OCI-M2 (cell line): ENCODE results near the gene GPR137B.
"Not testable (repeated sequence)": the region's sequence is repeated elsewhere in the genome, so short reads cannot be mapped to it uniquely, and the experiment has no call there.

Experiments used
- DNase-seq: peaks from one replicate; lab custom pipeline; 2025; ENCODE audit not compliant: unreplicated experiment; lab: John Stamatoyannopoulos, UW

The GPR137B gene

DNA sequence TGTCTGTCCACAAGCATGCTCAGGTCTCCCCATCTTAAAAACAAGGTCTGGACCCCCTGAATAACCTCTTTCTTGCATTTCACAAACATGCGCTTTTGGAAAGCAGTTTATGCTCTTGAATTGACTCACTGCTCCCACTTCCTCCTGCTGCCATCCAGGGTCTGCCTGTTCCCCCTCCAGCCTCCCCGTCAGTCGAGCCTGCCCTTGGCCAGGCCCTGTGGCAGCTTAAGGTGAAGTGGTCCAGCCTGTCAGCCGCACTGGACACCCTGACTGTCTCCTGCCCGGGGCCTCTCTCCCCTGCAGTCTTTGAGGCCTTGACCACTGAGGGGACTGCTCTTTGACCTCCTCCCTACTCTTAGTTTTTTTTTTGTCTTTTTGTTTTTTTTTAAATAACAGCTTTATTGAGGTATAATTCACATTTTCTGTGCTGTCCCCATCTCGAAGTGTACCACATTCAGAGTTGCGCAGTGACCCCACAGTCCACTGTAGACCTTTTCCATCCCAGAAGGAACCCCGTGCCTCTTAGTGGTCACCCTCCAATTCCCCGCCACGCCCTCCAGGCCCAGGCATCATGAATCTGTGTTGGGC, 18.3 kb downstream of the GPR137B start:
- DNase-seq = no peak

DNA sequence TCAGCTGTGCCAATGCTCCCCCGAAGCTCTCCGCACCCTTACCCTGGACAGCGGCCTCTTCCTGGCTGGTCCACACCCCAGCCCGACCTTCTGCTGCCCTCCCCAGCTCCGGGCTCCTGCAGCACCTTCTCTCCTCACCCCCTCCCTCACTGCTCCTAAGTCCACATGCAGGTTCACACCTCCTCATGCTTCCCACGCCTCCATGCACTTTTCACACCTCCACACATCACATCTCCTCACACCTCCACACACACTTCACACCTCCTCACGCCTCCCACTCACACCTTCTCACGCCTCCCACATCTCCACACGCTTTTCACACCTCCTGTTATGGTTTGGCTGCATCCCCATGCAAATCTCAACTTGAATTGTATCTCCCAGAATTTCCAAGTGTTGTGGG, 18.9 kb downstream of the GPR137B start:
- DNase-seq = no peak

DNA sequence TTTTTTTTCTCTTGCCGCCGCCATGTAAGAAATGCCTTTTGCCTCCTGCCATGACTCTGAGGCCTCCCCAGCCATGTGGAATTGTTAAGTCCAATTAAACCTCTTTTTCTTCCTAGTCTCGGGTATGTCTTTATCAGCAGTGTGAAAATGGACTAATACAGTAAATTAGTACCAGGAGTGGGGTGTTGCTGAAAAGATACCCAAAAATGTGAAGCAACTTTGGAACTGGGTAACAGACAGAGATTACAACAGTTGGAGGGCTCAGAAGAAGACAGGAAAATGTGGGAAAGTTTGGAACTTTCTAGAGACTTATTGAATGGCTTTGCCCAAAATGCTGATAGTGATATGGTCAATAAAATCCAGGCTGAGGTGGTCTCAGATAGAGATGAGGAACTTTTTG, 19.4 kb downstream of the GPR137B start:
- DNase-seq = not testable (repeated sequence)

DNA sequence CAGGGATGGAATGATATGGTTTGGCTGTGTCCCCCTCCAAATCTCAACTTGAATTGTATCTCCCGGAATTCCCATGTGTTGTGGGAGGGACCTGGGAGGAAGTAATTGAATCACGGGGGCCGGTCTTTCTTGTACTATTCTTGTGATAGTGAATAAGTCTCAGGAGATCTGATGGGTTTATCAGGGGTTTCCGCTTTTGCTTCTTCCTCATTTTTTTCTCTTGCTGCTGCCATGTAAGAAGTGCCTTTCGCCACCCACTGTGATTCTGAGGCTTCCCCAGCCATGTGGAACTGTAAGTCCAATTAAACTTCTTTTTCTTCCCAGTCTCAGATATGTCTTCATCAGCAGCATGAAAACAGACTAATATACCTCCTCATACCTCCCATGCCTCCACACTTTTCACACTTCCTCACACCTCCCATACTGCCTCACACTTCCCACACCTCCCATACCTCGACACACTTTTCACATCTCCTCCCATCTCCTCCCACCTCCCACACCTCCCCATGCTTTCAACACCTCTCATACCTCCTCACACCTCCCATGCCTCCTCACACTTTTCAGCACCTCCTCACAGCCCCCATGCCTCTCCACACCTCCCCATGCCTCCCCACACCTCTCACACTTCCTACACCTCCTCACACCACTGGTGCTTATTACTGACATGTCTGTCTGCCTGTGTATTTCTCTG, 21.3 kb downstream of the GPR137B start:
- no peak for DNase-seq

DNA sequence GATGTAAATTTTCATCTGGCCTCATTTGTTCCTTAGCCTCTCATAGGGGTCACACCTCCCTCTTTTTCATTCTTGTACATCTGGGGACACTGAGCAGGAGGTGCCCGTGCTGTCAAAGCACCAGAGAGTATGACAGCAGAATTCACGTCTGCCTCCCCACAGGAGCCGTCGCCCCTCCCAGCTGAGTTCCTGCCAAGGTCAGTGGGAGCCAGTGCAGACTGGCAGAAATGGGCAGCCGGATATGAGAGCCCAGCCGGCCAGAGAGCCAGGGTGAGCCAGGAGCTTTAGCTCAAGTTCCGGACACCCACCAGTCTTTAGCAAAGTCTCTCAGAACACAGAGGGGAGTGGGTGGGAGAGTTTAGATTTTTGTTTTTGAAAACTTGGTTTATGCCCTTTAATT, 21.9 kb downstream of the GPR137B start:
- no peak for DNase-seq

DNA sequence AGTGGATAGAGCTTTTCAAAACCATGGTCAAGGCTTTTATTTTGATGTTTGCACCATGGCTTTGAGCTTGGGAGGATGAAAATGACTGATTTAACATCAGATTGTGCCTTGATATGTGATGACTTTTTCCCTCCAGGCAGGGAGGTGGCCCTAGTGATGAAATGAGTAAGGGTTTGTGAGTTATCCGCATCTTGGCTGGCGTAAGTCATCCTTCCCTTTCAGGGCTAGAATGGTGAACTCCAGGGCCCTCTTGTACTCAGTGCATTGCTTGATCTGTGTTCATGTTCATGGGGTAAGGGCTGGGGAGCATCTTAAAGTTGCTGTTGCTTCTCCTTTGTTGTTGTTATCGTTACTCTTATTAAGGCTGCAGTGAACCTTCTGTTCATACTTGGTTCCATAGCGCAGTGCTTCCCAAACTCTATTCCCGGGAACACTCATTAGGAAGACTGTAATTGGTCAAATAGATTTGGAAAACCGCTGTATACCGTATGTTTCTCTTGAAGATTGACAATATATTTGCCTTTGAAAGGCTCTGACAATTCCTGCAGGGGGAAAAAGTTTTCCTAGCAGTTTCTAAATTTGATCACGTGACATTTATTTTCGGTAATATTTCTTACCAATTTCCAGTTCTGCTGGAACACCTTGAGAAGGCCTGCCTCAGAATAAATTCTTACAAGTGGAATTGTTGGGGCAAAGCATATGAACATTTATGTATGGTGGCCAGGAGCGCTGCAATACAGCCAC, 23.1 kb downstream of the GPR137B start:
- no peak for DNase-seq

DNA sequence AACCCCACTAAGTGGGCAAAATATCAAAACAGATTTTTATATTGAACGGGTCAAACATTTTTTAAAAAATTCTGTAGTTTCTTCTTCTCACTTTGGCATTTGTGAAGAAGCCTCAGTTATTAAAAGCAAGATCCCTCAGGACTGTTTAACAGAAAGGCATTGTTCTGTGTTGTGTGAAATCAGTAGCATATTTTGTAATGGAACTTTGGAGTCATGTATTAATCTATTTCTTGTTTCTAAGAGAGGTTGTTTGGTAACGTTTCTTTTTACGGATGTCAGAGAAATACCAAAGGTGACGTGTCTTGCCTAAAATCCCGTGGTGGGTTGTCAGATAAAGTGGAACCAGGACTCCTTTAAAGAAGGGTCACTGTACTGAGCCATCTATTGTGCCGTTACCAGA, 23.7 kb downstream of the GPR137B start:
- DNase-seq = no peak

DNA sequence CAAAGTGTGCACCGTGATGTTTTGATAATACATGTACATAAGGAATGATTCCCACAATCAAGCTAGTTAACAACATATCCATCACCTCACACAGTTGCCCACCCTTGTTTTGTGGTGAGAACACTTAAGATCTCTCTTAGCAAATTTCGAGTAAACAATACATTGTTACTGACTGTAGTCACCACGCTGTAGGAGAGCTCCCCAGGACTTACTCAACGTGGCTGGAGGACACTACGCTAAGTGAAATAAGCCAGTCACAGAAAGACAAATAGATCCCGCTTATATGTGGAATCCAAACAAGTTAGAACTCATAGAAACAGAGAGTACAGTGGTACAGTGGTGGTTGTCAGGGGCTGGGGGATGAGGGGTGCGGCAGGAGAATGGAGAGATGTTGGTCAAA, 24.8 kb downstream of the GPR137B start:
- DNase-seq = no peak

DNA sequence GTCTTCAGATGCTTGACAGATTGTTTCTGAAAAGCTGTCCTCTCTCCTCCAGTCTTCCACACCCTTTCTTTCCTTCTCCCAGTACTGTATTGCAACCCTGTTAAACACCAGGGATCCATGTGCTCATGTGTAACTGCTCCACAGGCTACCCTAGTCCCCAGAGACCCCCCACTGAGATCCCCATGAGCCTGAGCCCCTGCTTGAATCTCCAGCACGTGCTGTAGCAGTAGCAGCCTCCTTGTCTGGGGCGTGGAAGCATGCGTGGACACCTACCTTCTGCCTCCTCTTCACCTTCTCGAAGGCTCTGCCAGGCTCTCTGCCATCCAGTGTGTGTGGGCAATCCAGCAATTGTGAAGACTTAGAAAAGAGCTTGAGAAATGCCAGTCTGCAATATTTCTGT, 25.2 kb downstream of the GPR137B start:
- DNase-seq = no peak

DNA sequence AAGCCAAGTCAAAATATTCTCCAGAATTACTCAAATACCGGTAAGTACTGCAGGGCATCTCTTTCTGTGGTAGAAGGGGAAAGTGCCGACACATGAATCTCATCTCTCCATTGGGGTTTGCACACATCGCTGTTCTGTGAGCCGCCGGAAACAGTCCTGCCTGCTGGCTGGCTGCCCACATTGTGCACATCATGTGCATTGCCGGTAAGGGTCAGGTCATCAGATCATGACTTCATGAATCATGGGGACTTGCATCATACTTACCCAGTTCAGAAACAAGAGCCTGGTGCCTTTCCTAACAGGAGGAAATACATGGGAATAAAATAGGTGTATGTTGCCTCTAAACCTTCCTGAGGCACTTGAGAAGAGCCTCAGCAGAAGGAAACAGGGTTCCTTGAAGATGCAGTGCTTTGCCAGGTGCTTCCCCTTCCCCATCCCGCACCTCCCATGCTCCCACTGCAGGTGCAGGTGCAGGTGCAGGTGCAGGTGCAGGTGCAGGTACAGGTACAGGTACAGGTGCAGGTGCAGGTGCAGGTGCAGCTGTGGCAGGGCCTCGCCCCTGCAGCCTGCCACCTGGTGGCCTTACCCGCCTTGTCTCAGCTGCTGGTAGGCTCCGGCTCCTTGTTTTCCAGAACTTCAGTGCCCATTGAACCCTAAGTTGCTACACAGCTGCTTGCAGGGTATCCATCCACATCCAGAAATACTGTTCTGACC, 26.5 kb downstream of the GPR137B start:
- DNase-seq = no peak

DNA sequence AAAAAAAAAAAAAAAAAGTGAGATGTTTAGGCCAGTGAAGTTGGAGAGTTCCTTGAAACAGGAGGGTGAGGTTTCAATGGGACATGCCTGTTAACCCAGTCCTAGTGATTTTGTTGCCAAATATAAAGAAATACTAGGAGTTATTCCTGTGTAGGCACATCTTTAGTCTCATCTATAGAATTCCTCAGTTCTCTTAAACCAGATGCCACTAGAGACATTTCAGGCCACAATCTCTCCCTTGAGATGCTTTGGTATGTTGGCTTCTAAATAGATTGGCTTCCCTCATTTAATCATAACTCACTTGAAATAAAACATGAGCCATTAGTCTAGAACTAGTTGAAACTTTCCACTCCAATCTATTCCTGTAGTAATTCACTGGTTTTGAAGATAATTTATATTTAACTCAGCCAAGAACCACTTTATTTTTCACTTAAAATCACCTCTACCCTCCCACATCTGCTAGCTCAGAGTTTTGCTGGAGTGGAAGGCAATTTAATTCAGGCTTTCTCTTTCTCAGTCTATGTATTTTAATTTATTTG, 29.8 kb downstream of the GPR137B start:
- DNase-seq = no peak

DNA sequence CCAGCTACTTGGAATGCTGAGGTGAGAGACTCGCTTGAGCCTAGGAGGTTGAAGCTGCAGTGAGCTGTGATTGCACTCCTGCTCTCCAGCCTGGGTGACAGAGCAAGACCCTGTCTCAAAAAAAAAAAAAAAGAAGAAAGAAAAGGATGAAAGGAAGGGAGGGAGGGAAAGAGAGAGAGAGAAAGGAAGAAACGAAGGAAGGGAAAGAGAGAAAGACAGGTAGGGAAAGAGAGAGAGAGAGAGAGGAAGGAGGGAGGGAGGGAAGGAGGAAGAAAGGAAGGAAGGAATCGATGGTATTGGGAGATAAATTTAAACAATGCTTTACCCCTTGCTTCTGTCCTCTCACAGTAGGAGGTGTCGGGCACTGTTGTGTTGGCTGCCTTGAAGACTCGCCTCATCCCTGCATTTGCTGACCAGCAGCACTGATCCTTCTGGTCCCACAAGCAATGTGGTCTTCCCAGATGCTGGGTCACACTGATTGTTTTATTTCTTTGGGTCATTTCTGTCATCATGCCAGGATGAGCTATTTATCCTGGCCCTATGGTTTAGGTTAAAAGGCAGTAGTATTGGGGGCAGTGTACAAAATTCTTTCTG, 30.9 kb downstream of the GPR137B start:
- DNase-seq = no peak

DNA sequence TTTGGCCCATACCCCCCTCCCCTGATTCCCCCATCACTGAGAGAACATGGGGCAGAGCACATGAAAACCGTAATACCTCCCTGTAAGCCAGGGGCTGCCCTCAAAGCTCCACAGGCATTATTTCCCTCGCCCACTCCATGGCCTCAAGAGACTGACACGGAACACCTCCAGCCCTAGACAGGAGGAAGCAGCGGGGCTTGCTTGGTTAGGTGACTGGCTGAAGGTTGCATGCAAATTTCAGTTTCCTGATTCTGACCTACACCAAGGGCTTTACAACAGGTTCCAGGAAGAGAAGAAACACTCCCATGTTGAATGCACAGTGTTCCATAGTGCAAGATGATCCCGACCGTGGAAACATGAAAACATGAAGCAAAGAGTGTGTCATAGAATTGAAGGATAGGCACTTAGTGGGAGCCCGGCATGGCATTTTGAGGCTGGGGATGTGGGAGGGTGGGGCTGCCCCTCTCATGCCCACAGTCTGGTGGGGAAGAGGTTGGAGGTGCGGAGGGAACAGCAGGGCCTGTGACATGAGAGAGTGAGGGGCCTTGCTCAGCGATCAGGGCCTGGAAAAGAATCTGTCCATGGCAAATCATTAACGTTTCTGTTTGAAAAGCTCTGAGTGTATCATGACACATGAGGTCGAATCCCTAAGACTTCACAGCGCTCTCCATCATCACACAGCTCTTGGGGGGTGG, 33.5 kb downstream of the GPR137B start:
- no peak for DNase-seq

DNA sequence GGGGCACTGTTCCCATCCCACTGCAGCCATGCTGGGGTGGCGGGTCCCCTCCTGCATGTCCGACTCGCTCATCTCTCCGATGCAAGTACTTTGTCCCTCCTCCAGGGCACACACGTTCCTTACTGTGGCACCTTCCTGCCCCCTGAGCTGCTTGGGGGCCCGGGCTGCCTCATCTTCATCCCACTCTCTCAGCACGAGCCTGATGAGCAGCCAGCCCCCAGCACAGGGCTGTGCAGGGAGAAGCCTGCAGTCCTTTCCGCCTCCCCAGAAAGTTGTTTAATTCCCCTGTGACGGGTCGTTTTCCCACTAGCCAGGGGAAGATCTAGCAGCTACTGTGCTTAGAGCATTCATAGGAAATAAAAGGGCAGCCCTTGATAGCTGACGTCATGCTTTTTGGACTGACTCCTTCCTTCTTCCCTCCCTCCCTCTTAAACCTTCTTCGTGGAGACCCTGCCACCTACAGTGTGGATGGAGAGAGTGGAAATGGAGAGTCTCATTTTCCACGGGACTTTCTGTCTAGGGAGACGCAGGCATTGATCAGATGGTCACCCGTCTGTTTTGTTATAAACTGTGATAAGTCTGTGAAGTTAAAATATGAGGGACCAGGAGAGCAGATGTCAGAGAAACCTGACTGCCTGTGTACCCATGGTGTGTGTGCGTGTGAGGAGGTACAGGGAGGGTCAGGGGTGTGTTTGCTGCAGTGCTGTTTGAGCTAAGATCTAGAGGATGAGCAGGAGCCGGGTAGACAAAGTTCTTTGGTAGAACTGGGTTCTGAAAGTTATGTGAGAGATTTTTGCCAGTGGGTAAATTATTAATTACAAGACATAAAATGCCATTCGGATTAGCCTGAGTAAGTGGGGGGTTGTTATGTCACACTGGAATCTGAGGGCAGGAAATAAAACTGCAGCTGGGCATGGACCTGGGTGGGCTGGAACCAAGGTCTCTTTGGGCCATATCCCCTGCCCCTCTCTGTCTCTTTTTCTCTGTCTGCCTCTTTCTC, 34.3 kb downstream of the GPR137B start:
- no peak for DNase-seq

DNA sequence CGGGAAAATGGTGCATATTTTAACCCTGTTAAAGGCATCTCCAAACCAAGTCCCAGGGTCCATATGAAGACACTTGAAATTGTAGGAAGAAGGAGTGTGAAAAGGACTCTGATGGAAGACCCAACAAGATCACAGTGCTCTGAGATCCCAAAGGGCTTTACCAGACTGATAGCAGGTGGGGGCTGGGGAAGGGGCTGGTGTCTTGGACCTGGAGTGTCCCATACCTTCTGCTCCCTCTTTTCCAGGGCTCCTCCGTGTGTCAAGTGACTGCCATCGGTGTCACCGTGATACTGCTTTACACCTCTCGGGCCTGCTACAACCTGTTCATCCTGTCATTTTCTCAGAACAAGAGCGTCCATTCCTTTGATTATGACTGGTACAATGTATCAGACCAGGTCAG, 37.3 kb downstream of the GPR137B start:
- DNase-seq = no peak

DNA sequence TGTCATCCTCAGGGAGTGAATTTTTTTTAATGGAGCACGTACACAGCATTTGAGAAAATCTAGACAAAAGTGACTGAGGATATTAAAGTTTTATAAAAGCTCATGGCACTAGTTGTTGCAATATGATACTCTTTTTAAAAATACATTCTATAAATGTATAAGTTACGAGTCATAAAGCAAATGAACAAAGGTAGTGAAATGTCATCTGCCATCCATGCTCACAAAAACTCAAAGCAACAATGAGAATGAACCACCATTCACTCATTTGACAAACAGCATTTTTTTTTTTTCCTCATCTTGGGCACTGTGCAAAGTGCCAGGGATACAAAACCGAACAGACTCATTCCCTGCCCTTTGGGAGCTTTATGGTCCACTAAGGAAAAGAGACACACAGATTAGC, 38.7 kb downstream of the GPR137B start:
- no peak for DNase-seq

DNA sequence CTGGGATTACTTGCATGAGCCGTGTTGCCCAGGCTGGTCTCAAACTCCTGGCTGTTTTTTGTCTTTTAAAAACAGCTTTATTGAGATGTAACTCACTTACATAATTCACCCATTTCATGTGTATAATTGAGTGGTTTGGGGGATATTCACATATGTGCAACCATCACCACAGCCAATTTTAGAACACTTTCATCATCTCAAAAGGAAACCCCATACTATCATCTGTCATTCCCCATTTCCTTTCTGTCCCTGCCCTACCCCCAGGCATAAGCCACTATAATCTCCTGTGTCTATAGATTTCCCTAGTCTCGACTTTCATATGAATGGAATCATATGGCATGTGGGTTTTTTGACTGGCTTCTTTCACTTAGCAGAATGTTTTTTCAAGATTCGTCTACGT, 43.3 kb downstream of the GPR137B start:
- DNase-seq = no peak

DNA sequence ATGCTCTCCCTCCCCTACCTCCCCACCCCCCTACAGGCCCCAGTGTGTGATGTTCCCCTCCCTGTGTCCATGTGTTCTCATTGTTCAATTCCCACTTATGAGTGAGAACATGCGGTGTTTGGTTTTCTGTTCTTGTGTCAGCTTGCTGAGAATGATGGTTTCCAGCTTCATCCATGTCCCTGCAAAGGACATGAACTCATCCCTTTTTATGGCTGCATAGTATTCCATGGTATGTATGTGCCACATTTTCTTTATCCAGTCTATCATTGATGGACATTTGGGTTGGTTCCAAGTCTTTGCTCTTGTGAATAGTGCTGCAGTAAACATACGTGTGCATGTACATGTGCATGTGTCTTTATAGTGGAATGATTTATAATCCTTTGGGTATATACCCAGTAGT, 44.1 kb downstream of the GPR137B start:
- not testable (repeated sequence) for DNase-seq

DNA sequence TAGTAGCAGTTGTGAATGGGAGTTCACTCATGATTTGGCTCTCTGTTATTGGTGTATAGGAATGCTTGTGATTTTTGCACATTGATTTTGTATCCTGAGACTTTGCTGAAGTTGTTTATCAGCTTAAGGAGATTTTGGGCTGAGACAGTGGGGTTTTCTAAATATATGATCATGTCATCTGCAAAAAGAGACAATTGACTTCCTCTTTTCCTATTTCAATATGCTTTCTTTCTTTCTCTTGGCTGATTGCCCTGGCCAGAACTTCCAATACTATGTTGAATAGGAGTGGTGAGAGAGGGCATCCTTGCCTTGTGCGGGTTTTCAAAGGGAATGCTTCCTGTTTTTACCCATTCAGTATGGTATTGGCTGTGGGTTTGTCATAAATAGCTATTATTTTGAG, 45.7 kb downstream of the GPR137B start:
- not testable (repeated sequence) for DNase-seq
